GM19025 (cell line): ENCODE measurements around the gene NLRP4.

Experiments used
- ATAC-seq: cut with Tn5 transposase; IDR thresholded peaks from one replicate; pipeline ENCODE4 v1.9.1; 2021; ENCODE audit warnings: mild to moderate bottlenecking, low read depth, moderate library complexity; ENCODE audit not compliant: unreplicated experiment

NLRP4 gene

GRCh38 chr19:55836340-55836739 lies at the start of gene NLRP4:
Gene NLRP4 (plus strand): TSS chr19:55836540. CDS start chr19:55852081, 15,541 bp downstream.
- ATAC-seq, result no peak

GRCh38 chr19:55795021-55795420 lies 41.3 kb upstream of the NLRP4 start:
- no peak for ATAC-seq

GRCh38 chr19:55801416-55801815 lies 34.9 kb upstream of the NLRP4 start:
- no peak for ATAC-seq

GRCh38 chr19:55802281-55802680 lies 34.1 kb upstream of the NLRP4 start:
- no peak for ATAC-seq

GRCh38 chr19:55809381-55810058 lies 26.8 kb upstream of the NLRP4 start:
- no peak for ATAC-seq

GRCh38 chr19:55811340-55811739 lies 25.0 kb upstream of the NLRP4 start:
- ATAC-seq, result no peak

- ATAC-seq, result no peak
These were observed 23.9 kb upstream of the NLRP4 start for GRCh38 chr19:55812449-55812848.

GRCh38 chr19:55813906-55814305 lies 22.4 kb upstream of the NLRP4 start:
- no peak for ATAC-seq

- no peak for ATAC-seq
These were observed 16.3 kb upstream of the NLRP4 start for GRCh38 chr19:55820037-55820436.

GRCh38 chr19:55830656-55831055 lies 5.7 kb upstream of the NLRP4 start:
- no peak for ATAC-seq

- no peak for ATAC-seq
These were observed 4.5 kb upstream of the NLRP4 start, which contains the start of gene NLRP11 for GRCh38 chr19:55831846-55832245. Gene NLRP11 (minus strand): TSS chr19:55831999. CDS start chr19:55818174, 13,825 bp downstream.

GRCh38 chr19:55832676-55833075 lies 3.7 kb upstream of the NLRP4 start:
- no peak for ATAC-seq

- ATAC-seq, result no peak
These were observed 1.9 kb downstream of the NLRP4 start for GRCh38 chr19:55838251-55838650.

- no peak for ATAC-seq
These were observed 2.6 kb downstream of the NLRP4 start for GRCh38 chr19:55838906-55839305.

GRCh38 chr19:55855160-55855559 lies 18.8 kb downstream of the NLRP4 start:
- no peak for ATAC-seq

- no peak for ATAC-seq
These were observed 20.8 kb downstream of the NLRP4 start for GRCh38 chr19:55857149-55857548.

- no peak for ATAC-seq
These were observed 21.6 kb downstream of the NLRP4 start for GRCh38 chr19:55857974-55858373.

- ATAC-seq, result no peak
These were observed 22.1 kb downstream of the NLRP4 start for GRCh38 chr19:55858401-55858800.

- ATAC-seq, result no peak
These were observed 22.6 kb downstream of the NLRP4 start for GRCh38 chr19:55858969-55859368.

- ATAC-seq, result no peak
These were observed 30.2 kb downstream of the NLRP4 start for GRCh38 chr19:55866521-55866920.

GRCh38 chr19:55867101-55867500 lies 30.8 kb downstream of the NLRP4 start:
- ATAC-seq, result no peak

- no peak for ATAC-seq
These were observed 34.4 kb downstream of the NLRP4 start for GRCh38 chr19:55870736-55871135.

- no peak for ATAC-seq
These were observed 40.9 kb downstream of the NLRP4 start for GRCh38 chr19:55877211-55877610.
